HCT116 (cell line): ENCODE measurements around the gene SCAND1. TPM values are rescaled to one million over a fixed set of nuclear protein-coding genes. Genes with fewer than 3 reads are reported as not detected.

Experiments
- ATAC-seq: fragments of 200-7000 bp; cut with Tn5 transposase; 2 replicates; pipeline ENCODE4 v1.9.1; 2020; ENCODE audit warnings: mild to moderate bottlenecking, moderate library complexity
- BruUV-seq: library from RNA; stranded (reverse); fragments of 400-500 nt; replicated peaks from 2 replicates; lab custom pipeline; 2021; lab: Mats Ljungman, UMichigan
- CTCF ChIA-PET: fragments of 300-600 bp; sonication (Branson Sonifier 250); formaldehyde crosslinking; loops from one replicate; lab custom pipeline; 2021; ENCODE audit warnings: antibody characterized with exemption; lab: Charles Lee
- POLR2A ChIA-PET: fragments of 300-600, 350-600 bp; sonication (Branson Sonifier 250); formaldehyde crosslinking; loops from one replicate; lab custom pipeline; 2021; ENCODE audit warnings: antibody characterized with exemption; lab: Charles Lee
- RAD21 ChIA-PET, 2 experiments: fragments of 300-600 bp; sonication (Branson Sonifier 250); formaldehyde crosslinking; loops; one replicate each; lab custom pipeline; 2023; ENCODE audit warnings: low total read pairs in 2 of 2; ENCODE audit not compliant: uncharacterized antibody in 2 of 2, unreplicated experiment in 2 of 2, low non-redundant PET in 1 of 2; lab: Charles Lee
- DNase-seq: peaks from one replicate; pipeline ENCODE4 v3.0.0-alpha.2; 2010; ENCODE audit warnings: low read depth, low spot score
- H2AFZ ChIP-seq: fragments of 200-600 bp; shearing (Covaris generic), sonication (generic); 2 replicates; pipeline ENCODE4 v1.6.1; 2017; ENCODE audit warnings: low read depth, mixed run types, mixed read lengths, antibody characterized with exemption, low read length; ENCODE audit not compliant: poor library complexity, severe bottlenecking
- H3K27ac ChIP-seq: 2 replicates; pipeline ENCODE4 v1.5.1; 2012; ENCODE audit warnings: low read depth, low read length
- H3K27me3 ChIP-seq: fragments of 200-600 bp; sonication (generic); 2 replicates; pipeline ENCODE4 v1.6.1; 2016; ENCODE audit warnings: mixed run types, low read length, mixed read lengths; ENCODE audit not compliant: insufficient read depth
- H3K36me3 ChIP-seq, 2 experiments: fragments of 200-500 bp in 1 of 2; fragments of 200-600 bp in 1 of 2; sonication (Bioruptor generic) in 1 of 2; sonication (generic) in 1 of 2; 2 replicates each; pipeline versions ENCODE4 v1.5.1 to v1.6.1; 2014 to 2016; ENCODE audit warnings: low read length in 2 of 2, inconsistent platforms in 1 of 2, mixed read lengths in 1 of 2, mixed run types in 1 of 2; ENCODE audit not compliant: insufficient read depth in 2 of 2, control insufficient read depth in 1 of 2
- H3K4me1 ChIP-seq, 2 experiments: fragments of 200-600 bp in 1 of 2; sonication (generic) in 1 of 2; 2 replicates each; pipeline versions ENCODE4 v1.5.1 to v1.6.1; 2012 to 2017; ENCODE audit warnings: low read length in 2 of 2, inconsistent platforms in 1 of 2, mild to moderate bottlenecking in 1 of 2, mixed read lengths in 1 of 2, mixed run types in 1 of 2, moderate library complexity in 1 of 2; ENCODE audit not compliant: insufficient read depth in 2 of 2, control insufficient read depth in 1 of 2
- H3K4me2 ChIP-seq: fragments of 200-600 bp; sonication (generic); 2 replicates; pipeline ENCODE4 v1.6.1; 2017; ENCODE audit warnings: mixed run types, low read length, mixed read lengths
- H3K4me3 ChIP-seq, 2 experiments: fragments of 200-600 bp in 1 of 2; sonication (generic) in 1 of 2; replicated peaks in 1 of 2; 2 replicates each; pipeline ENCODE4 v1.5.1; 2011 to 2016; ENCODE audit warnings: low read length in 2 of 2, control low read depth in 1 of 2, low read depth in 1 of 2, mild to moderate bottlenecking in 1 of 2, mixed read lengths in 1 of 2, mixed run types in 1 of 2
- H3K79me2 ChIP-seq: fragments of 200-600 bp; sonication (generic); 2 replicates; pipeline ENCODE4 v1.6.1; 2017; ENCODE audit warnings: mild to moderate bottlenecking, mixed run types, low read length, moderate library complexity, mixed read lengths; ENCODE audit not compliant: insufficient read depth
- H3K9ac ChIP-seq: fragments of 200-600 bp; sonication (generic); 2 replicates; pipeline ENCODE4 v1.6.1; 2016; ENCODE audit warnings: low read length, mixed read lengths
- H3K9me2 ChIP-seq: fragments of 200-600 bp; sonication (generic), shearing (Covaris generic); 2 replicates; pipeline ENCODE4 v1.6.1; 2017; ENCODE audit warnings: mixed run types, mild to moderate bottlenecking, moderate library complexity; ENCODE audit not compliant: insufficient read depth
- H3K9me3 ChIP-seq, 2 experiments: fragments of 200-500 bp in 1 of 2; fragments of 200-600 bp in 1 of 2; sonication (Bioruptor generic) in 1 of 2; sonication (generic) in 1 of 2; 2 replicates each; pipeline ENCODE4 v1.6.1; 2014 to 2017; ENCODE audit warnings: low read length in 2 of 2, mixed read lengths in 2 of 2, inconsistent platforms in 1 of 2, low read depth in 1 of 2, mild to moderate bottlenecking in 1 of 2, mixed run types in 1 of 2, moderate library complexity in 1 of 2; ENCODE audit not compliant: control insufficient read depth in 1 of 2, insufficient read depth in 1 of 2
- H4K20me1 ChIP-seq: fragments of 200-600 bp; sonication (generic), shearing (Covaris generic); 2 replicates; pipeline ENCODE4 v1.6.1; 2017; ENCODE audit warnings: mixed run types, mild to moderate bottlenecking, moderate library complexity; ENCODE audit not compliant: insufficient read depth
- CEBPB ChIP-seq: IDR thresholded peaks from 2 replicates; pipeline ENCODE4 v1.6.1; 2012; ENCODE audit warnings: low read depth
- ELF1 ChIP-seq: IDR thresholded peaks from 2 replicates; pipeline ENCODE4 v1.6.1; 2012; ENCODE audit warnings: low read depth, borderline replicate concordance
- EZH2 ChIP-seq: fragments of 200-600 bp; sonication (generic); IDR thresholded peaks from 2 replicates; pipeline ENCODE4 v1.6.1; 2017; ENCODE audit warnings: antibody characterized with exemption, mixed run types
- EZH2phosphoT487 ChIP-seq: fragments of 200-600 bp; IDR thresholded peaks from 2 replicates; pipeline ENCODE4 v1.6.1; 2018; ENCODE audit warnings: antibody characterized with exemption, borderline replicate concordance
- JUND ChIP-seq: IDR thresholded peaks from 2 replicates; pipeline ENCODE4 v1.6.1; 2012
- RAD21 ChIP-seq: IDR thresholded peaks from 2 replicates; pipeline ENCODE4 v1.6.1; 2012; ENCODE audit warnings: low read depth, mild to moderate bottlenecking
- SIN3A ChIP-seq: IDR thresholded peaks from 2 replicates; pipeline ENCODE4 v1.6.1; 2012; ENCODE audit warnings: low read depth
- SP1 ChIP-seq: IDR thresholded peaks from 2 replicates; pipeline ENCODE4 v1.6.1; 2012; ENCODE audit warnings: low read depth
- SRF ChIP-seq: IDR thresholded peaks from 2 replicates; pipeline ENCODE4 v1.6.1; 2012; ENCODE audit warnings: low read depth
- YY1 ChIP-seq: IDR thresholded peaks from 2 replicates; pipeline ENCODE4 v1.6.1; 2011; ENCODE audit warnings: low read length, low read depth, moderate library complexity, mild to moderate bottlenecking; ENCODE audit not compliant: insufficient replicate concordance; ENCODE audit errors: extremely low read depth
- ZBTB33 ChIP-seq: IDR thresholded peaks from 2 replicates; pipeline ENCODE4 v1.6.1; 2011; ENCODE audit warnings: mild to moderate bottlenecking, low read length, moderate library complexity; ENCODE audit not compliant: insufficient replicate concordance; ENCODE audit errors: extremely low read depth
- ZFX ChIP-seq: fragments of 450-650 bp; IDR thresholded peaks from 2 replicates; pipeline ENCODE4 v1.6.1; 2017
- ZNF274 ChIP-seq: fragments of 200-500 bp; sonication (Bioruptor generic); IDR thresholded peaks from 2 replicates; pipeline ENCODE4 v1.6.1; 2014; ENCODE audit warnings: mild to moderate bottlenecking, low read depth, low read length, inconsistent platforms
- intact Hi-C: fragments of 100-400 bp; cut with micrococcal nuclease; formaldehyde crosslinking; loops from 2 replicates; pipeline ENCODE4 v1.10.0; 2022
- total RNA-seq: library from RNA; stranded (reverse); gene quantifications from one replicate; pipeline ENCODE4 v1.2.1, GENCODE V29; 2021; ENCODE audit not compliant: unreplicated experiment
- TF ChIP-seq, protein P1 (sequence below), 3 experiments: fragments of 200-600 bp in 1 of 3; sonication (generic) in 1 of 3; IDR thresholded peaks in 2 of 3; conservative IDR thresholded peaks in 1 of 3; 2 replicates each; pipeline ENCODE4 v1.5.1; 2012 to 2017; ENCODE audit warnings: low read depth in 2 of 3, low read length in 2 of 3, antibody characterized with exemption in 1 of 3, borderline replicate concordance in 1 of 3, control low read depth in 1 of 3, mild to moderate bottlenecking in 1 of 3, mixed read lengths in 1 of 3, mixed run types in 1 of 3, moderate library complexity in 1 of 3; ENCODE audit not compliant: insufficient read depth in 1 of 3
- TF ChIP-seq, protein P2 (sequence below): IDR thresholded peaks from 2 replicates; pipeline ENCODE4 v1.6.1; 2012

The SCAND1 gene
- total RNA-seq, 1 experiment from 2014 or later, result 46.2 TPM

DNA sequence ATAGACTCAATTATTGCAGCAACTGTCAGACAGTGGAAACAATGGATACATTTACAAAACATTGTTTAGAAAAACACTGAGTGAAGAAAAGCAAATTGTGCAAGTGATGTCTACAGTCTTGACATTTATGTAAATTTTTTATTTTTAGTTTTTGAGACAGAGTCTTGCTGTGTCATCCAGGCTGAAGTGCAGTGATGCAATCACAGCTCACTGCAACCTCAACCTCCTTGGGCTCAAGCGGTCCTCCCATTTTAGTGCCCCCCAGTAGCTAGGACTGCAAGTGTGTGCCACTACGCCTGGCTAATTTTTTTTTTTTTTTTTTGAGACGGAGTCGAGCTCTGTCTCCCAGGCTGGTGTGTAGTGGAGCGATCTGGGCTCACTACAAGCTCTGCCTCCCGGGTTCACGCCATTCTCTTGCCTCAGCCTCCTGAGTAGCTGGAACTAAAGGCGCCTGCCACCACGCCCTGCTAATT is 23.8 kb upstream of the SCAND1 start:
- RAD21 ChIA-PET, result no interaction called here
- no peaks in the 10 kb centered on the region for H3K79me2 ChIP-seq
- no peak for TF ChIP-seq JUND
- no peak for TF ChIP-seq EZH2
- no peak for TF ChIP-seq ZNF274
- TF ChIP-seq SIN3A, result no peak
- no peak for TF ChIP-seq RAD21
- no peak for TF ChIP-seq ZBTB33
- TF ChIP-seq, protein P1, sequence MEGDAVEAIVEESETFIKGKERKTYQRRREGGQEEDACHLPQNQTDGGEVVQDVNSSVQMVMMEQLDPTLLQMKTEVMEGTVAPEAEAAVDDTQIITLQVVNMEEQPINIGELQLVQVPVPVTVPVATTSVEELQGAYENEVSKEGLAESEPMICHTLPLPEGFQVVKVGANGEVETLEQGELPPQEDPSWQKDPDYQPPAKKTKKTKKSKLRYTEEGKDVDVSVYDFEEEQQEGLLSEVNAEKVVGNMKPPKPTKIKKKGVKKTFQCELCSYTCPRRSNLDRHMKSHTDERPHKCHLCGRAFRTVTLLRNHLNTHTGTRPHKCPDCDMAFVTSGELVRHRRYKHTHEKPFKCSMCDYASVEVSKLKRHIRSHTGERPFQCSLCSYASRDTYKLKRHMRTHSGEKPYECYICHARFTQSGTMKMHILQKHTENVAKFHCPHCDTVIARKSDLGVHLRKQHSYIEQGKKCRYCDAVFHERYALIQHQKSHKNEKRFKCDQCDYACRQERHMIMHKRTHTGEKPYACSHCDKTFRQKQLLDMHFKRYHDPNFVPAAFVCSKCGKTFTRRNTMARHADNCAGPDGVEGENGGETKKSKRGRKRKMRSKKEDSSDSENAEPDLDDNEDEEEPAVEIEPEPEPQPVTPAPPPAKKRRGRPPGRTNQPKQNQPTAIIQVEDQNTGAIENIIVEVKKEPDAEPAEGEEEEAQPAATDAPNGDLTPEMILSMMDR (IDR thresholded peaks at IDR 0.05 in 2 of 3, conservative IDR thresholded peaks at IDR 0.05 in 1 of 3; ENCODE audit: borderline replicate concordance in 1 of 3, insufficient read depth in 1 of 3, low read depth in 2 of 3, low read length in 2 of 3), result no peak
- no peak for TF ChIP-seq SRF
- TF ChIP-seq CEBPB, result no peak
- no peak for TF ChIP-seq YY1
- no peak for TF ChIP-seq ZFX
- TF ChIP-seq SP1, result no peak
- no peak for TF ChIP-seq EZH2phosphoT487
- no peak for TF ChIP-seq ELF1
- TF ChIP-seq, protein P2, sequence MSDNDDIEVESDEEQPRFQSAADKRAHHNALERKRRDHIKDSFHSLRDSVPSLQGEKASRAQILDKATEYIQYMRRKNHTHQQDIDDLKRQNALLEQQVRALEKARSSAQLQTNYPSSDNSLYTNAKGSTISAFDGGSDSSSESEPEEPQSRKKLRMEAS, result no peak
- CTCF ChIA-PET, result interaction anchor here (1.7 kb wide), 1 partner anchor 15 kb away, joined by 6 read pairs; no protein-coding TSS in a partner anchor
- no peak overlapping the region for H3K4me3 ChIP-seq
- H3K27ac ChIP-seq, result no peak overlapping the region
- ATAC-seq (no peak), DNase-seq (no peak)
- intact Hi-C loops, result no loop called here
- no peaks in the 10 kb centered on the region for H3K36me3 ChIP-seq
- no peaks in the 10 kb centered on the region for H3K27me3 ChIP-seq
- H3K4me1 ChIP-seq, result peaks cover 0 to 5% of the 10 kb centered on the region in 2 experiments; a peak in 2 of 4 replicates
- POLR2A ChIA-PET, result interaction anchor here (1.0 kb wide), 1 partner anchor 23 kb away, joined by 3 read pairs; the partner anchor contains the start of gene SCAND1
- H3K9me3 ChIP-seq, result no peaks in the 10 kb centered on the region
- no peak overlapping the region for H3K4me2 ChIP-seq
- no peaks in the 10 kb centered on the region for H4K20me1 ChIP-seq
- no TSS peak for BruUV-seq
- H3K9ac ChIP-seq, result no peak overlapping the region
- no peaks in the 10 kb centered on the region for H3K9me2 ChIP-seq
- H2AFZ ChIP-seq, result no peak overlapping the region
